GM21390 (cell line): ENCODE data around the gene NHLRC2.
"Not testable (repeated sequence)": the region's sequence is repeated elsewhere in the genome, so short reads cannot be mapped to it uniquely, and the experiment has no call there.

Experiments used
- ATAC-seq: cut with Tn5 transposase; IDR thresholded peaks from one replicate; pipeline ENCODE4 v1.9.1; 2021; ENCODE audit not compliant: unreplicated experiment

NHLRC2 gene

GRCh38 chr10:113854013-113854760 is at the start of gene NHLRC2, which contains the start of gene DCLRE1A:
TSS of gene NHLRC2 (plus strand) at chr10:113854661. CDS start at chr10:113854873, 212 bp downstream.
TSS of gene DCLRE1A (minus strand) at chr10:113854082. CDS start at chr10:113853182, 900 bp downstream.
- ATAC-seq = peak; percentile 40

DNA sequence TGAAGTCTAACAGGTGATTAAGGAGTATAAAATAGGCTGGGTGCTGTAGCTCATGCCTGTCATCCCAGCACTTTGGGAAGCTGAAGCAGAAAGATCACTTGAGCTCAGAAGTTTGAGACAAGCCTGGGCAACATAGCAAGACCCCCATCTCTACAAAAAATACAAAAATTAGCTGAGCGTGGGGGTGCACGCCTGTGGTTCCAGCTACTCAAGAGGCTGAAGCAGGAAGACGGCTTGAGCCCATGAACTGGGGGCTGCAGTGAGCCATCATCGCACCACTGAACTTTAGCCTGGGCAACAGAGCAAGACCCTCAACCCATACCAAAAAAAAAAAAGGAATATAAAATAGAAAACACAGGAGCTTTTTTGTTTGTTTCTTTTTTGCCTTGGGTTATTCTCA is 48.0 kb upstream of the NHLRC2 start:
- ATAC-seq = no peak

- ATAC-seq = no peak
Measured at GRCh38 chr10:113808168-113808567, 46.3 kb upstream of the NHLRC2 start.

DNA sequence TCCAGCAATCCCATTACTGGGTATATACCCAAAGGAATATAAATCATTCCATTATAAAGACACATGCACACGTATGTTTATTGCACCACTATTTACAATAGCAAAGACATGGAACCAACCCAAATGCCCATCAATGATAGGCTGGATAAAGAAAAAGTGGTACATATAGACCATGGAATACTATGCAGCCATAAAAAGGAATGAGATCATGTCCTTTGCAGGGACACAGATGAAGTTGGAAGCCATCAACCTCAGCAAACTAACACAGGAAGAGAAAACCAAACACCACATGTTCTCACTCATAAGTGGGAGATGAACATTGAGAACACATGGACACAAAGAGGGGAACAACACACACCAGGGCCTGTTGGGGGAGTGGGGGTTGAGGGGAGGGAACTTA is 39.8 kb upstream of the NHLRC2 start:
- ATAC-seq = not testable (repeated sequence)

DNA sequence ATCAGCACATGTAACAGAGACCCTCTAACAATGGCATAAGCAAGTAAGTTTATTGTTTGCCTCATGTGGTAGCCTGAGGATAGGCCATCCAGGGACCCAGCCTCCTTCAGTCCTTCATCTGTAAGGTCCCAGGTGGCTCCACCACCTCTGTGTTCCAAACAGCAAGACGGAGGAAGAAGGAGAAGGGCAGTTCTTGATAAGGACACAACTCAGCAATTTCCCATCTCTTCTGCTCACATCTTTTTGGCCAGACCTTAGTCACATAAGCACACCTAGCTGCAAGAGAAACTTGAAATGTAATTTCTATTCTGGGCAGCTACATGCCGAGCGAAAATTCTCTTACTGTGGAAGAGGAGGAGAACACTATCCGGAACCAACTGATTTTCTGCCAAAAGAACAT is 34.5 kb upstream of the NHLRC2 start:
- ATAC-seq = no peak

GRCh38 chr10:113820507-113820906 is 34.0 kb upstream of the NHLRC2 start:
- ATAC-seq = no peak

DNA sequence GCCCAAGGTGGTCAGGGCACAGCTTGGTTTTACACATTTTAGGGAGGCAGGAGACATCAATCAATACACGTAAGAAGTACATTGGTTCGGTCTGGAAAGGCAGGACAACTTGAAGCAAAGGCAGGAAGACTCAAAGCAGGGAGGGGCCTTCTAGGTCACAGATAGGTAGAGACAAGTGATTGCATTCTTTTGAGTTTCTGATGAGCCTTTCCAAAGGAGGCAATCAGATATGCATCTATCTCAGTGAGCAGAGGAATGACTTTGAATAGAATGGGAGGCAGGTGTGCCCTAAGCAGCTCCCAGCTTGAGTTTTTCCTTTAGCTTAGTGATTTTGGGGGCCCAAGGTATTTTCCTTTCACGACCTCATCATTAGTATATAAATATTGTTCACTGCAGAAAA is 33.2 kb upstream of the NHLRC2 start:
- not testable (repeated sequence) for ATAC-seq

- no peak for ATAC-seq
Measured at GRCh38 chr10:113822174-113822573, 32.3 kb upstream of the NHLRC2 start.

GRCh38 chr10:113823389-113823788 is 31.1 kb upstream of the NHLRC2 start:
- ATAC-seq = no peak

DNA sequence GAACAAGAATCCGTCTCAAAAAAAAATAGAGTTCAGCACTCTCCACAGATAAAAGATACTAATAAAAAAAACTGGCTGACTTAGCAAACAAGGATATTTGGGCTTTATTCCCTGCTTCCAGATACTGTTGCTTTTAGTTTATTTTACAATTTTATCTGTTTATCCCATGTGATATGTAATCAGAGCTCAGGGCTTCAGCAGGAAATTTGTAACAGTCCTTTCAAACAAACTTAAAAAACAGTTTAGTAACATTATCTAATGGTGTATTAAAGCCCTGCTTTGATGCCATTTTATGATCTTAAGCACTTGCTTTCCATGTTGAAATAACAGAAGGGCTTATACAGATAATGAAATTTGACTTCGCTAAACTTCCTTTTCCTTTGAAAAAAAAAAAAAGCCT is 28.7 kb upstream of the NHLRC2 start:
- ATAC-seq = no peak

- not testable (repeated sequence) for ATAC-seq
Measured at GRCh38 chr10:113828567-113828966, 25.9 kb upstream of the NHLRC2 start.

GRCh38 chr10:113842171-113842570 is 12.3 kb upstream of the NHLRC2 start:
- no peak for ATAC-seq

DNA sequence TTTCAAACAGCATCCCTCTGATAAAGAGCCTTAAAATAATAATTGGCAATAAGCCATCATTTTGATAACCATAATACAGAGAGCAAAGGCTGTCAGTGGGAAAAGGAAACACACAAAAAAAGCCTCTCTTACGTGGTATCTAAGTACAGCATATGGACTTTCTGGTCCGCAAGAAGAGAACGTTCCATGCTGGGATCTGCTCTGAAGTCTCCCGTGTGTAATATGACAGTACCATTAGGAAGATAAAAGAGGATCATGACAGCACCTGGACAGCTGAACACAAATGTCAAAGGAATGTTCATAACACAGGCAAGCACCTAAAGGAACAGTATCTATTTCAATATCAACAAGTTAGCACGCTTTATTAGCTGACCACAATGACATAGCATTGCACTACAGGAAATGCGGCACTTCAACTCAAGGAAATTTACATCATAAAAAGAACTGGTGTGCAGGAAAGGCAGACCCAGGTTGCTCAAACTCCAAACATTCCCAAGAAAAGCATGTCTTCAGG is 10.4 kb upstream of the NHLRC2 start:
- ATAC-seq = no peak

- no peak for ATAC-seq
Measured at GRCh38 chr10:113846036-113846435, 8.4 kb upstream of the NHLRC2 start.

DNA sequence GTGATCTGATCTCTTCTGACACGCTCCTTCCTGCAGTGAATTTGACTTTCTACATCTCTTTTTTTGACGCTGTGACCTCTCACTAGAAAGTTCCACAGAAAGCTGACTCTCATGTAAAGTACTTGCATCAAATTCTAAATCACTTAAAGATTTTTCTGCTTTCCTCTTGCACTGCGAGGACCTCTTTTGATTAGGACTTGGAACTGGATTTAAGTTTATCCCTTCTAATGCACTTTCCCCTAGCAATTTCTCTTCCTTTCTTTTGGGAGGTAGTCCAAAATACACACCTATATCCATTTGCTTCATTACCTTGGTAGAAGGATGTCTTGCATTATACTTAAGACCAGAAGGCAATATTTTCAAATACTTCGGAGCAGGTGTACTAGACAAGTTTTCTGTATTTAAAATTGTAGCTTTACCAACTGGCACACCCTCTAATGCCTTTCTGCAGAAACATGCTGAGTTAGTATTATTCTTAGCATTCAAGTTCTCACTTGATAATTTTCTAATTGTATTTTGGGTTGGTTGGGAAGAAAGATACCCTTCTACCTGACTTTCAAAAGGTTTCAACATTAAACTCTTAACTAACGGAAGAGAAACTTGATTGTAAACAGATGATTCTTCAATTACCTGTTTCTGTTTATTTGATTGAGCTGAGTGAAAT is 5.2 kb upstream of the NHLRC2 start:
- ATAC-seq = no peak

GRCh38 chr10:113849946-113850345 is 4.5 kb upstream of the NHLRC2 start:
- ATAC-seq = no peak

- ATAC-seq = no peak
Measured at GRCh38 chr10:113853578-113854012, 866 bp upstream of the NHLRC2 start.

- ATAC-seq = peak; percentile 29
Measured at GRCh38 chr10:113854761-113855588, 514 bp downstream of the NHLRC2 start.

DNA sequence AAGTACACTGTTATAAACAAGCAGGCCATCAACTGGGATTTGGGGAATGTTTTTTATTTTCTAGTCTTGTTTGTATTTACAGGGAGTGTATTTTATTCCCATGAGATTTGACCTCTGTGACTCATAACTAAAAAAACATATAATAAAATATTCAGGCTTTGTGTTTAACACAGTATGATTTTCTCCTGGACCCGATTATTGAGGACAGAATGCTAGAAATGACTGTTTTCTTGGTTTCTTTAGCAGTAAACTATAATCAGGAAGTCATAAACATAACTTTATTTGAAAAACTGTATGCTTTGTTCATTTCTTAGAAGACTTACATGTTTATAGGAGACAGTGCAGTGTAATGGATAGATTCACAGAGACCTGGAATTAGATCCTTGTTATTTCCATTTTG is 2.1 kb downstream of the NHLRC2 start:
- ATAC-seq = no peak

DNA sequence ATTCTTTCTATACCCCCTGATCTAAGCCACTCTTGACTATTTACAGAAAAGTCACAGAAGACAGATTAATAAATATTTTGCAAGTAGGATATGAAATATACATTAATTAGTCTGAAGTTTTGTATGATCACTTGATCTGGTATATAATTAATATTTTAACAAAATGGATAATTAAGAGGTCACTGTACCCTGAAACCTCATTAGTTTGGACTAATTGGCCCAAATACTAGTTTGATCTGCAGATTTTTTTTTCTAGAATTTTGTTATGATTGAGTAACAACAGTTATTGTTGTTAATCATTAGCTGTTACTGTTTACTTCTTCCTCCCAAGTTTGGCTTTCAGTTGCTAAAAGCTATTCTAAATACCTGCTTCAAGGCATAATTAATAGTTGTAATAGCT is 2.7 kb downstream of the NHLRC2 start:
- no peak for ATAC-seq

DNA sequence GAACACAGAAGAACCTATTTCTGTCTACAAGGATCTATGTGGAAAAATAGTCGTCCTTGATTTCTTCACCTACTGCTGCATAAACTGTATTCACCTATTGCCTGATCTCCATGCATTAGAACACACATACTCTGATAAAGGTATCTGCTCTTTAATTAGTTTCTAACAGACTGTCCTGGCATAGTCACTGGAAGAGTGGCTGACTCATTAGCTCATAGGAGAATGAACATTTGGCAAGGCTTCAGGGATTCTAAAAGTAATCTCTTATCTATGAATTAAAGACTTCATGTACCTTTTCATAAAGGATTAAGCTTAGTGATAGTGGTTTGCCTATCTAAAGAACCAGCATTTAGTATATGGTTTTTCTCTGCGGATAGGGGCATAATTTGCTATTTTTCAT is 4.1 kb downstream of the NHLRC2 start:
- ATAC-seq = no peak
